ENCODE measurements around the gene INTS11. TPM values are rescaled to one million over a fixed set of nuclear protein-coding genes. Genes with fewer than 3 reads are reported as not detected.

Gene INTS11
- polyA plus RNA-seq, 3 donors, result 85.7 to 89.1 (median 87.4) TPM

DNA sequence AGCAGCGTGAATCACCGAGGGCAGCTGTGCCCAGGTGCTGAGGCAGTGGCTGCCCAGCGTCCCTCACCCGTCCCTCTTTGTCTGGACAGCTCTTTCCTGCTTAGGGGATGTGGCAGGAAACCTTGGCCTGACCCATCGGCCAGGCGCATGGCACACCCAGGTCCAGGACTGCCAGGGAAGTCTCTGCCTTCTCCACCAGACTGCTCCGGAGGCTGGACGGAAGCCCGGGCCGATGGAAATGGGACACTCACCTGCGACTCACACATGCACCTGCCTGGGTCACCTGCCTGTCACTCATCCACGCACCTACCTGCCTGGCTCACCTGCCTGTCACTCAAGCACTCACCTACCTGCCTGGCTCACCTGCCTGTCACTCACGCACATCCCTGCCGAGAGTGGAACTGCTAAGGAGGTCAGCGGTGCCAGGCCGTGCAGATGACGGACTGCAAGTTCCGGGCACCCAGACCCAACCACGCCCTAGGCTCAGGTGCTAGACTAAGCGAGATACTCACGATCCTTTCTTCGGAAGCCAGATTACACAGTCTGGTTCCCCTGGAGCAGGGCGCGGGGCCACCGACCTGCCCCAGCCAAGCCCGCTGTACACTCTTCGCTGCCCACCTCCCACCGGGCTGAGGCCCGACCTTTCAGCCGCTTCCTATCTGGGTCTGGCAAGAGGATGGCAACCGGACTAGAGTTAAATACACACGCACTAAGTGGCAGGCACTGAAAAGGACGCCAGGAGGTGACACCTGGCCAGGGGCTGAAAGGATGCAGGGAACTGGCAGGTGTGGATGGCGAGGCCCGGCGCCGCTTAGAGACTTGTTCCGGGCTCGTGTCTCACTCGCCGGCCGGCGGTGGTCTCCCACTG, 51.9 kb downstream of the INTS11 start:
- DNase-seq (ENCODE audit: low read depth in 3 of 3, low spot score in 2 of 3), result no peak

DNA sequence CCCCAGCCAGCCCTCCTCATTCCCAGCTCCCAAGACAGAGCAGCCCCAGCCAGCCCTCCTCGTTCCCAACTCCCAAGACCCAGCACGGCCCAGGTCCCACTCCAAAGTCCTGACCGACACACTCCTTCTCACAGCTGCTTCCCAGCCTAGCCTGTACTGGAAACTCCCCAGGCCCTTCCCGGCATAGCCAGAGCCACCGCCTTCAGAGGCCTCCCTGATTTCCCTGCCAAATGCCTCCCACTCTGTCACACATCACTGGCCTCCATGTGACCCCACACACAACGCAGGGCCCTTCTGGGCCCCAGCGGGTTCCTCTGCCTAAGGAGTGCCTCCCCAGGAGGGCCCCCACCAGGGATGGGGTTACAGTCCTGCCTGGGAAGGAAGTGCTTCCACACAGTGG, 53.6 kb downstream of the INTS11 start:
- DNase-seq (ENCODE audit: low read depth in 3 of 3, low spot score in 2 of 3), result no peak

DNA sequence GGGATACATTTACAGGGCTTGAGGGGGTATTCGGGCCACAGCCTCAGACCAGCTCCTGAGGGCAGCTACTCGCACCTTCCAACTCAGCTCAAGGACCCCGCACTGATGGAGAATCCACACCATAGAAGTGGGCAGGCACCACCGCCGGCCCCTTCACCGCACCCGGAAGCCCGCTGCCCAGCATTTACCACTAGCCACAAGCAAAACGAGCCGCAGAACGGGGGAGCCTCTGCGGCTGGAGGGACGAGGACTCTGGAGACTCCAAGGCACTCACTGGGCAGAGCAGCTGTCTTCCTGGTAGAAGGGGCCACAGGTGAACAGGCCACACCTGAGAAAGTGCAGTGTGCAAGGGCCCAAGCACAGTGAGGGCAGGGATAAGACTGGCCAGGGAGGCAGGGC, 56.2 kb downstream of the INTS11 start:
- DNase-seq (ENCODE audit: low read depth in 3 of 3, low spot score in 2 of 3), result no peak

DNA sequence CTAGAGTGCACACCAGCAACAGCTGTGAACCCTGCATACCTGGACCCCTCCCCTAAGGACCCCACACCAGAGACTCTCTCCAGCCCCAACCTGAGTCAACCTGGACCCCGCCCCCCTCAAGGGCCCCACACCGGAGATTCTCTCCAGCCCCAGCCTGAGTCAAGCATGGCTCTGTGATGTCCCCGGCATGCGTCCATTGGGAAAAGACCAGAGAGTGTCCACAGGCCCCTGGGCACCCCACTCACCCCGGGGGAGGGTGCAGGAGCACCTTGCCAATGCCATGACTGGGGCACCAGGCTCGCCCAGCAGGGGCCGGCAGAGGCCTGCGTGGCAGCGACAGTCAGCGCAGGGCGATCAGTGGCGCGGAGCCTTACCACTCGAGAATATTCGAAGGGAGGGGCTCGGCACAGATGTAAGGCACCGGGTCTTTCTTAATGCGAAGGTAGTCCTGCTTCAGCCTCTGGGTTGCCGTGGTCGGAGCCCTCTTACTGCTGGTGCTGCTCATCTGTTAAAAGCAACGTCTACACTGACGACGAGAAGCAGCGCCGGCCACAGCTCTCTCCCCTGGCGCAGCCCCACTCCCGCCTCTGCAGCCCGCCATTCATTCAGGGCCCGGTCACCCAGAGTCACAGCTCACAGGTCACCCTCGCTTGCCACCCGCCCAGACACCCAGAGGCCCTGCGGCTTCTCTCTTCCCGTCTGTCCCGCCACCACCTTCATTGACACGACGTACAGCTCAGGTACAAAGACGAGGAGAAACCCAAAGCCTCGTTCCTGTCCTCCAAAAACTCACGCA, 56.8 kb downstream of the INTS11 start:
- DNase-seq (ENCODE audit: low read depth in 3 of 3, low spot score in 2 of 3), result no peak

DNA sequence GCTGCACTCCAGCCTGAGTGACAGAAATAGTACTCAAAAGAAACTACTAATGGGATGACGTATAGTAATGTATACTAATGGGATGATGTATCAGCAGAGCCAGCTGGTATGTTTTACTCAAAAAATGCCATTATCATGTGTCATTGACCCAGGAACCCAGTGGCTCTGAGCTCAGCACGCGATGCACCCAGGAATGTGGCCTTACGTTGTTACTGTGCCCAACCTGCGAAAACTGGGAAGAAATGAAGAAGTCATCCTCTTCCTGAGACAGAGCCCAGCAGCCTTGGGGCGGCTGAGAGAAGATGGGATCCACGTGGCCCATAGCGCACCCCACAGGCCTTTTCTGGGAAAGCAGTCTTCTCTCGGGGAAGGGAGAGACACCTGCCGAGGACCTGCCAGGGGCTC, 59.6 kb downstream of the INTS11 start:
- DNase-seq (ENCODE audit: low read depth in 3 of 3, low spot score in 2 of 3), result no peak

DNA sequence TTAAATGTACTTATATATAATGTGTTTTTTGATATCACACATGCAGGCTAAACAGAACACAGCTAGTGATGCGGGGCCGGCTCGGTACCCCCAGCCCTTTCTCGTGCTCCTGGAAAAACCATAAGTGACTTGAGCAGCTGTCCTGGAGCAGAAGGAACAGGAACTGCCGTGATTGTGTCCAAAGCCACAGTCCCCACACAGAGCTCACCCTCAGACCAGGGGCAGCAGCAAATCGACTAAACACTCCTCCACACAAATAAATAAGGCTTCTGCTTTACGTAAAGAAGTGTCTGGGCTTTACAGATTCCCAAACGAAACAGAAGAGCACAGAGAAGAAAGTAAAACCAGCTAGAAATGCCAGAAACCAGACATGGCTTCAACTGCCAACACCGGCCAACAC, 60.4 kb downstream of the INTS11 start:
- no peak for DNase-seq (ENCODE audit: low read depth in 3 of 3, low spot score in 2 of 3)

DNA sequence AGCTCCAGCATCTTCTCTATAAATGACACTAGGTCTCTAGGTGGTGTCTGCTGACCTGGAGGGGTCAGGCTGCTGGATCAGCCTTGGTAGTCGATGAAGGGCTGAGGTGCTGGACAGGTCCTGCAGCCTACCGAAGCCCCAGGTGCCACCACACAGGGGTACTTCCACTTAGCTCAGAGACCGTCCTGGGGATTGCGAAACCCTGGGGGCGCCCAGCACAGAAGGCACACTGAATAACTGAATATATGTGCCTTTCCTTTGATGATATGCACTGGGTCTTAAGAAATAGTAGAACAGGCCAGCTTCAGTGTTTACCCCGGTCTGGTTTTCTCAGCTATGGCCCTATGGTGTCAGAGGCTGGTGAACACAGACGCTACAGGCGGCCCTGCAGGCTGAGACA, 61.7 kb downstream of the INTS11 start:
- no peak for DNase-seq (ENCODE audit: low read depth in 3 of 3, low spot score in 2 of 3)

DNA sequence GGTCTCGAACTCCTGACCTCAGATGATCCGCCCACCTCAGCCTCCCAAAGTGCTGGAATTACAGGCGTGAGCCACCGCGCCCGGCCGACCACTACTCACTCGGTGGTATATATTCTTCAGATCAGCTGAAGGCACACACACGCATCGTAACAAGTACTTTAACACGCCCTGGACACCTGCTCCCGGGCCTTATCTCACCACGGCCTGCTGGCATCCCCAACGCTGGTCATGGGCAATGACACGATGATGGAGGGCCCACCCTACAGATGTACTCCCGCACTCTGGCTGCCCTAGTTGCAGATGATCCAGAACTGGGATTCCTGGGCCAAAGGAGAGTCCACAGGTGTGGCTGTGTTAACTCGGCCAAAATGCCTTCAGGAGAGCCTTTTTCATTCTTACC, 62.4 kb downstream of the INTS11 start:
- DNase-seq (ENCODE audit: low read depth in 3 of 3, low spot score in 2 of 3), result no peak

Other genes starting within 250 kb of the INTS11 start
- gene C1orf159, start 208.6 kb downstream of the INTS11 start, polyA plus RNA-seq (ENCODE audit: insufficient read length in 3 of 3), result 1 to 10 TPM; 5.3 to 7.0 (median 6.3) TPM
- under 1 TPM; 0.29 to 0.71 (median 0.58) TPM for gene TTLL10, start 150.8 kb downstream of the INTS11 start, polyA plus RNA-seq (ENCODE audit: insufficient read length in 3 of 3)
- under 1 TPM in 2 of 3 donors, not detected in 1; 0.33 to 0.68 TPM for gene TNFRSF18, start 118.1 kb downstream of the INTS11 start, polyA plus RNA-seq (ENCODE audit: insufficient read length in 3 of 3)
- gene TNFRSF4, start 110.5 kb downstream of the INTS11 start, polyA plus RNA-seq (ENCODE audit: insufficient read length in 3 of 3), result 1 to 10 TPM in 1 of 3 donors, under 1 TPM in 2; 0.74 to 1.9 (median 0.93) TPM
- 100 to 1,000 TPM; 109 to 126 (median 123) TPM for gene SDF4, start 92.7 kb downstream of the INTS11 start, polyA plus RNA-seq (ENCODE audit: insufficient read length in 3 of 3)
- 10 to 100 TPM; 15.2 to 18.8 (median 18.4) TPM for gene B3GALT6, start 92.4 kb downstream of the INTS11 start, polyA plus RNA-seq (ENCODE audit: insufficient read length in 3 of 3)
- 1 to 10 TPM; 7.0 to 8.6 (median 7.4) TPM for gene C1QTNF12, start 77.9 kb downstream of the INTS11 start, polyA plus RNA-seq (ENCODE audit: insufficient read length in 3 of 3)
- gene UBE2J2, start 50.8 kb downstream of the INTS11 start, polyA plus RNA-seq (ENCODE audit: insufficient read length in 3 of 3), result 10 to 100 TPM; 40.5 to 42.7 (median 42.1) TPM
- 1 to 10 TPM; 2.1 to 2.6 (median 2.4) TPM for gene SCNN1D, start 44.2 kb downstream of the INTS11 start, polyA plus RNA-seq (ENCODE audit: insufficient read length in 3 of 3)
- gene ACAP3, start 16.7 kb downstream of the INTS11 start, polyA plus RNA-seq (ENCODE audit: insufficient read length in 3 of 3), result 10 to 100 TPM; 15.1 to 18.0 (median 16.1) TPM
- 1 to 10 TPM; 5.4 to 6.3 (median 5.8) TPM for gene PUSL1, start 16.1 kb downstream of the INTS11 start, polyA plus RNA-seq (ENCODE audit: insufficient read length in 3 of 3)
- 10 to 100 TPM in 2 of 3 donors, 1 to 10 TPM in 1; 9.1 to 12.9 (median 10.1) TPM for gene CPTP, start 142 bp upstream of the INTS11 start, polyA plus RNA-seq (ENCODE audit: insufficient read length in 3 of 3)
- under 1 TPM; 0.21 to 0.29 (median 0.24) TPM for gene TAS1R3, start 6.6 kb upstream of the INTS11 start, polyA plus RNA-seq (ENCODE audit: insufficient read length in 3 of 3)
- 10 to 100 TPM; 21.5 to 27.5 (median 24.5) TPM for gene DVL1, start 24.8 kb upstream of the INTS11 start, polyA plus RNA-seq (ENCODE audit: insufficient read length in 3 of 3)
- gene MXRA8, start 33.9 kb upstream of the INTS11 start, polyA plus RNA-seq (ENCODE audit: insufficient read length in 3 of 3), result 100 to 1,000 TPM; 145 to 157 (median 156) TPM
- gene AURKAIP1, start 50.5 kb upstream of the INTS11 start, polyA plus RNA-seq (ENCODE audit: insufficient read length in 3 of 3), result 10 to 100 TPM; 51.9 to 65.7 (median 55.1) TPM
- gene CCNL2, start 74.7 kb upstream of the INTS11 start, polyA plus RNA-seq (ENCODE audit: insufficient read length in 3 of 3), result 100 to 1,000 TPM; 183 to 230 (median 206) TPM
- 100 to 1,000 TPM; 107 to 136 (median 117) TPM for gene MRPL20, start 82.6 kb upstream of the INTS11 start, polyA plus RNA-seq (ENCODE audit: insufficient read length in 3 of 3)
- gene ANKRD65, start 96.6 kb upstream of the INTS11 start, polyA plus RNA-seq (ENCODE audit: insufficient read length in 3 of 3), result 10 to 100 TPM in 1 of 3 donors, 1 to 10 TPM in 2; 5.0 to 19.7 (median 7.1) TPM
- gene VWA1, start 111.0 kb upstream of the INTS11 start, polyA plus RNA-seq (ENCODE audit: insufficient read length in 3 of 3), result 10 to 100 TPM; 39.8 to 52.7 (median 48.0) TPM
- gene ATAD3C, start 125.0 kb upstream of the INTS11 start, polyA plus RNA-seq (ENCODE audit: insufficient read length in 3 of 3), result 1 to 10 TPM; 1.4 to 3.1 (median 2.0) TPM
- gene ATAD3B, start 147.1 kb upstream of the INTS11 start, polyA plus RNA-seq (ENCODE audit: insufficient read length in 3 of 3), result 1 to 10 TPM; 8.1 to 9.8 (median 8.8) TPM
- gene ATAD3A, start 187.5 kb upstream of the INTS11 start, polyA plus RNA-seq (ENCODE audit: insufficient read length in 3 of 3), result 10 to 100 TPM; 16.6 to 19.4 (median 18.1) TPM
- 1 to 10 TPM; 3.2 to 3.6 (median 3.5) TPM for gene TMEM240, start 216.0 kb upstream of the INTS11 start, polyA plus RNA-seq (ENCODE audit: insufficient read length in 3 of 3)

All from right renal cortex interstitium (tissue), 3 donors.